PC-3 (cell line): Measurements from ENCODE around the gene GLUD2. TPM values are rescaled to one million over a fixed set of nuclear protein-coding genes. Genes with fewer than 3 reads are reported as not detected.
A peak's percentile ranks its signal among the peaks of the same experiment; 100 is the strongest.
"Not testable (repeated sequence)": the region's sequence is repeated elsewhere in the genome, so short reads cannot be mapped to it uniquely, and the experiment has no call there.

ENCODE experiments used
- ATAC-seq: fragments of 200-7000 bp; cut with Tn5 transposase; 2 replicates; pipeline ENCODE4 v1.9.1; 2020; ENCODE audit warnings: mild to moderate bottlenecking, moderate library complexity
- Bru-seq: library from RNA; stranded (reverse); fragments of 400-500 nt; gene quantifications from one replicate; lab custom pipeline; 2021; lab: Mats Ljungman, UMichigan
- BruChase-seq, 2 experiments: library from RNA; stranded (reverse); fragments of 400-500 nt; gene quantifications; one replicate each; lab custom pipeline; 2021; lab: Mats Ljungman, UMichigan
- BruUV-seq: library from RNA; stranded (reverse); fragments of 400-500 nt; replicated peaks from 2 replicates; lab custom pipeline; 2021; lab: Mats Ljungman, UMichigan
- CTCF ChIA-PET: fragments of 300-600 bp; sonication (Branson Sonifier 250); formaldehyde crosslinking; loops from one replicate; lab custom pipeline; 2022; ENCODE audit warnings: antibody characterized with exemption; lab: Charles Lee
- POLR2A ChIA-PET: fragments of 300-600 bp; sonication (Branson Sonifier 250); formaldehyde crosslinking; loops from one replicate; lab custom pipeline; 2022; ENCODE audit warnings: antibody characterized with exemption; ENCODE audit not compliant: unreplicated experiment; lab: Charles Lee
- DNase-seq: peaks from one replicate; pipeline ENCODE4 v3.0.0-alpha.2; 2015
- H2AFZ ChIP-seq: fragments of 300-600 bp; sonication (generic); 2 replicates; pipeline ENCODE4 v1.6.0; 2016; ENCODE audit warnings: antibody characterized with exemption, low read length
- H3F3A ChIP-seq: fragments of 300-600 bp; sonication (generic); one replicate; pipeline ENCODE4 v1.6.0; 2017; ENCODE audit warnings: antibody characterized with exemption, low read length, control low read depth, mild to moderate bottlenecking; ENCODE audit not compliant: unreplicated experiment
- H3K27ac ChIP-seq: fragments of 300-600 bp; sonication (generic); 2 replicates; pipeline ENCODE4 v1.5.1; 2016; ENCODE audit warnings: mild to moderate bottlenecking, low read length
- H3K27me3 ChIP-seq: fragments of 300-600 bp; sonication (generic); 2 replicates; pipeline ENCODE4 v1.6.1; 2016; ENCODE audit warnings: low read length, mixed read lengths
- H3K36me3 ChIP-seq: fragments of 300-600 bp; sonication (generic); 2 replicates; pipeline ENCODE4 v1.6.1; 2016; ENCODE audit warnings: low read depth, mixed run types, low read length, mixed read lengths
- H3K4me1 ChIP-seq: fragments of 300-600 bp; sonication (generic); 2 replicates; pipeline ENCODE4 v1.5.1; 2016; ENCODE audit warnings: low read length; ENCODE audit not compliant: insufficient read depth
- H3K4me2 ChIP-seq: fragments of 300-600 bp; sonication (generic); 2 replicates; pipeline ENCODE4 v1.6.0; 2016; ENCODE audit warnings: low read length
- H3K4me3 ChIP-seq: fragments of 300-600 bp; sonication (generic); 2 replicates; pipeline ENCODE4 v1.5.1; 2016; ENCODE audit warnings: mild to moderate bottlenecking, low read length, mixed read lengths
- H3K79me2 ChIP-seq: fragments of 300-600 bp; sonication (generic); 2 replicates; pipeline ENCODE4 v1.6.1; 2017; ENCODE audit warnings: low read length, mixed read lengths
- H3K9ac ChIP-seq: fragments of 300-600 bp; sonication (generic); 2 replicates; pipeline ENCODE4 v1.6.0; 2016; ENCODE audit warnings: mild to moderate bottlenecking, low read length
- H3K9me2 ChIP-seq: fragments of 300-600 bp; sonication (generic); replicated peaks from 2 replicates; pipeline ENCODE4 v1.6.1; 2016; ENCODE audit warnings: mixed run types, low read length, mixed read lengths
- H3K9me3 ChIP-seq: fragments of 300-600 bp; sonication (generic); 2 replicates; pipeline ENCODE4 v1.6.1; 2016; ENCODE audit warnings: low read length, mixed read lengths
- H4K20me1 ChIP-seq: fragments of 300-600 bp; sonication (generic); 2 replicates; pipeline ENCODE4 v1.6.1; 2016; ENCODE audit warnings: low read length, mixed read lengths
- EZH2 ChIP-seq: fragments of 300-600 bp; sonication (generic); IDR thresholded peaks from one replicate; pipeline ENCODE4 v1.6.1; 2017; ENCODE audit warnings: antibody characterized with exemption, mild to moderate bottlenecking, low read length; ENCODE audit not compliant: unreplicated experiment
- EZH2phosphoT487 ChIP-seq: fragments of 300-600 bp; sonication (generic); IDR thresholded peaks from 2 replicates; pipeline ENCODE4 v1.6.1; 2018; ENCODE audit warnings: mild to moderate bottlenecking, antibody characterized with exemption, low read length, borderline replicate concordance
- intact Hi-C: fragments of 100-400 bp; cut with micrococcal nuclease; formaldehyde crosslinking; loops from 2 replicates; pipeline ENCODE4 v1.9.0; 2023
- long read RNA-seq: library from polyadenylated mRNA; unstranded; transcript quantifications from one replicate; pipeline ENCODE4 v2.0.0, GENCODE V29; 2021; ENCODE audit not compliant: unreplicated experiment
- total RNA-seq: library from RNA; depleted of rRNA; stranded (reverse); fragments of >200 nt; gene quantifications from 2 replicates; pipeline ENCODE4 v1.2.3, GENCODE V29; 2014; rRNA removed
- TF ChIP-seq, protein P1 (sequence below): fragments of 300-600 bp; sonication (generic); conservative IDR thresholded peaks from 2 replicates; pipeline ENCODE4 v1.5.1; 2017; ENCODE audit warnings: antibody characterized with exemption, low read depth, mild to moderate bottlenecking, low read length

The GLUD2 gene
- total RNA-seq (0.29 and 0.40 TPM in 2 replicates), Bru-seq, nascent RNA (percentile 32 among the genes with signal in this experiment), BruChase-seq, experiment 1, labeled RNA remaining after a 6-hour chase (percentile 47 among the genes with signal in this experiment), BruChase-seq, experiment 2, labeled RNA remaining after a 2-hour chase (percentile 45 among the genes with signal in this experiment)
- long read RNA-seq = 0 reads

DNA sequence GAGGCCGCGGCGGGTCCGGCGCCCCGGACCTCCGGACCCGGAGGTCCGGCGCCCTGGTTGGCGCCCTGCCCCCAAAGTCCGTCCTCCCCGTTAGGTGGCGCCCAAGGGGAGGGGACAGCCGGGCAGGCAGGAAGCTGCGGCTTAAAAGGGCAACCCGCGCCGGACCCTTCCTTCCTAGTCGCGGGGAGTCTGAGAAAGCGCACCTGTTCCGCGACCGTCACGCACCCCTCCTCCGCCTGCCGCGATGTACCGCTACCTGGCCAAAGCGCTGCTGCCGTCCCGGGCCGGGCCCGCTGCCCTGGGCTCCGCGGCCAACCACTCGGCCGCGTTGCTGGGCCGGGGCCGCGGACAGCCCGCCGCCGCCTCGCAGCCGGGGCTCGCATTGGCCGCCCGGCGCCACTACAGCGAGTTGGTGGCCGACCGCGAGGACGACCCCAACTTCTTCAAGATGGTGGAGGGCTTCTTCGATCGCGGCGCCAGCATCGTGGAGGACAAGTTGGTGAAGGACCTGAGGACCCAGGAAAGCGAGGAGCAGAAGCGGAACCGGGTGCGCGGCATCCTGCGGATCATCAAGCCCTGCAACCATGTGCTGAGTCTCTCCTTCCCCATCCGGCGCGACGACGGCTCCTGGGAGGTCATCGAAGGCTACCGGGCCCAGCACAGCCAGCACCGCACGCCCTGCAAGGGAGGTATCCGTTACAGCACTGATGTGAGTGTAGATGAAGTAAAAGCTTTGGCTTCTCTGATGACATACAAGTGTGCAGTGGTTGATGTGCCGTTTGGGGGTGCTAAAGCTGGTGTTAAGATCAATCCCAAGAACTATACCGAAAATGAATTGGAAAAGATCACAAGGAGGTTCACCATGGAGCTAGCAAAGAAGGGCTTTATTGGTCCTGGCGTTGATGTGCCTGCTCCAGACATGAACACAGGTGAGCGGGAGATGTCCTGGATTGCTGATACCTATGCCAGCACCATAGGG, at the start of gene GLUD2:
Gene GLUD2, plus strand, starts transcription at position 170 of the 979 bp plus-strand sequence. Its CDS starts 75 bp downstream, at position 245.
- POLR2A ChIA-PET, CTCF ChIA-PET: not testable (repeated sequence)
- peak; percentile 42 for ATAC-seq

DNA sequence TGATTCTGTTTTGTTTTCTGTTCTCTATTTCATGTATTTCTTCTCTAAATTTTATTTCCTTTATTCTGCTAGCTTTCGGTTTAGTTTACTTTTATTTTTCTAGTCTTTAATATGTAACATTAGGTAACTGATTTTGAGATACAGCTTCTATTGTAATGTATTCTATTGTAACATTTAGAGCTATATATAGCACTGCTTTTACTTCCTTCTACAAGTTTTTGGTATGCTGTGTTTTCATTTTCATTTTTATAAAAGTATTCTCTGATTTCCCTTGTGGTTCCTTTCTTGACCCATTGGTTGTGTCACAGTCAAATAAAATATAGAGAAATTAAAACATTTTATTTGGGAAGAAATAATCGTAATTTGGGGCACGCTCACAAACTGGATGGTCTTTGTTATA, 48.0 kb upstream of the GLUD2 start:
- H3K4me3 ChIP-seq = no peak overlapping the region
- no peaks in the 10 kb centered on the region for H3K79me2 ChIP-seq
- H4K20me1 ChIP-seq = no peaks in the 10 kb centered on the region
- CTCF ChIA-PET = no interaction called here
- no peak for ATAC-seq
- no peaks in the 10 kb centered on the region for H3K4me1 ChIP-seq
- no peak overlapping the region for H3K4me2 ChIP-seq
- H3K36me3 ChIP-seq = no peaks in the 10 kb centered on the region
- H3K27me3 ChIP-seq = no peaks in the 10 kb centered on the region
- intact Hi-C loops = no loop called here
- POLR2A ChIA-PET = no interaction called here
- no peaks in the 10 kb centered on the region for H3F3A ChIP-seq
- H3K9ac ChIP-seq = no peak overlapping the region
- TF ChIP-seq, protein P1, sequence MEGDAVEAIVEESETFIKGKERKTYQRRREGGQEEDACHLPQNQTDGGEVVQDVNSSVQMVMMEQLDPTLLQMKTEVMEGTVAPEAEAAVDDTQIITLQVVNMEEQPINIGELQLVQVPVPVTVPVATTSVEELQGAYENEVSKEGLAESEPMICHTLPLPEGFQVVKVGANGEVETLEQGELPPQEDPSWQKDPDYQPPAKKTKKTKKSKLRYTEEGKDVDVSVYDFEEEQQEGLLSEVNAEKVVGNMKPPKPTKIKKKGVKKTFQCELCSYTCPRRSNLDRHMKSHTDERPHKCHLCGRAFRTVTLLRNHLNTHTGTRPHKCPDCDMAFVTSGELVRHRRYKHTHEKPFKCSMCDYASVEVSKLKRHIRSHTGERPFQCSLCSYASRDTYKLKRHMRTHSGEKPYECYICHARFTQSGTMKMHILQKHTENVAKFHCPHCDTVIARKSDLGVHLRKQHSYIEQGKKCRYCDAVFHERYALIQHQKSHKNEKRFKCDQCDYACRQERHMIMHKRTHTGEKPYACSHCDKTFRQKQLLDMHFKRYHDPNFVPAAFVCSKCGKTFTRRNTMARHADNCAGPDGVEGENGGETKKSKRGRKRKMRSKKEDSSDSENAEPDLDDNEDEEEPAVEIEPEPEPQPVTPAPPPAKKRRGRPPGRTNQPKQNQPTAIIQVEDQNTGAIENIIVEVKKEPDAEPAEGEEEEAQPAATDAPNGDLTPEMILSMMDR = no peak
- TF ChIP-seq EZH2 = no peak
- no peak for TF ChIP-seq EZH2phosphoT487
- DNase-seq = no peak
- no peak overlapping the region for H3K27ac ChIP-seq
- no peaks in the 10 kb centered on the region for H3K9me3 ChIP-seq
- no TSS peak for BruUV-seq
- H2AFZ ChIP-seq = no peak overlapping the region
- H3K9me2 ChIP-seq = no peaks in the 10 kb centered on the region

More for the DNA sequence above, at the start of gene GLUD2:
- DNase-seq = peak; percentile 29
- Histone ChIP-seq H2AFZ (peak within 1 kb of the TSS; percentile 50; the same call in 1 of the 2 replicates), H3K4me3 (peak within 1 kb of the TSS; percentile 44; the same call in 1 of the 2 replicates), H3K4me2 (peak within 1 kb of the TSS; percentile 56)
- H3F3A ChIP-seq, H3K36me3 ChIP-seq, H3K4me1 ChIP-seq, H4K20me1 ChIP-seq, H3K9ac ChIP-seq, H3K9me2 ChIP-seq, H3K27me3 ChIP-seq, H3K27ac ChIP-seq, H3K9me3 ChIP-seq, H3K79me2 ChIP-seq, intact Hi-C loops, BruUV-seq: not testable (repeated sequence)
- TF ChIP-seq, protein P1 = peak; percentile 44

DNA sequence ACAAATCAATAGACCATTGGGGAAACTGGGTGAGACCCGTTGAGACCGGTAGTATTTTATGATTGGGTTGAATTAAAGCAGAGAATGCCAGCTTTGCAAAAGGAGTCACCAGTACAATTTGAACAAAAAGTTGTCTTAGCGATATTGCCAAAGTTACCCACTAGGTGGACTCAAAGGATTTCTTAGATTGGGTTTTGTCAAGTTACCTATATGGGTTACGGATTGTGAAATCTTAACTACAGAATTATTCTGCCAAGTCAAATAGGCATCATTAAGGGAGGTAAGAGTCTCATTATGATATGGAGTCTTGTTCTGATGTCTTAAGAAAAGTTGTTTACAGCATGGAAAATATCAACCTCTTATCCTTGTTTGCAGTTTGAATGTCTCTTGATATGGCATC, 46.8 kb upstream of the GLUD2 start:
- H3K4me3 ChIP-seq = no peak overlapping the region
- BruUV-seq = no TSS peak
- no peaks in the 10 kb centered on the region for H3K79me2 ChIP-seq
- intact Hi-C loops = no loop called here
- H3F3A ChIP-seq = no peaks in the 10 kb centered on the region
- TF ChIP-seq EZH2phosphoT487 = no peak
- TF ChIP-seq, protein P1 = peak; percentile 64
- H3K9ac ChIP-seq = no peak overlapping the region
- POLR2A ChIA-PET = no interaction called here
- H2AFZ ChIP-seq = no peak overlapping the region
- H3K36me3 ChIP-seq = no peaks in the 10 kb centered on the region
- H3K4me1 ChIP-seq = no peaks in the 10 kb centered on the region
- H3K27me3 ChIP-seq = no peaks in the 10 kb centered on the region
- DNase-seq (peak; percentile 75), ATAC-seq (peak; percentile 42; the same call in 1 of the 2 replicates)
- H4K20me1 ChIP-seq = no peaks in the 10 kb centered on the region
- H3K4me2 ChIP-seq = no peak overlapping the region
- CTCF ChIA-PET = no interaction called here
- H3K9me3 ChIP-seq = no peaks in the 10 kb centered on the region
- no peaks in the 10 kb centered on the region for H3K9me2 ChIP-seq
- H3K27ac ChIP-seq = no peak overlapping the region
